GM04503 (cell line): Measurements from ENCODE around the gene SLC8B1.

ENCODE experiments used
- DNase-seq: peaks from one replicate; pipeline ENCODE4 v3.0.0-alpha.2; 2012; ENCODE audit warnings: low read depth

The SLC8B1 gene

DNA sequence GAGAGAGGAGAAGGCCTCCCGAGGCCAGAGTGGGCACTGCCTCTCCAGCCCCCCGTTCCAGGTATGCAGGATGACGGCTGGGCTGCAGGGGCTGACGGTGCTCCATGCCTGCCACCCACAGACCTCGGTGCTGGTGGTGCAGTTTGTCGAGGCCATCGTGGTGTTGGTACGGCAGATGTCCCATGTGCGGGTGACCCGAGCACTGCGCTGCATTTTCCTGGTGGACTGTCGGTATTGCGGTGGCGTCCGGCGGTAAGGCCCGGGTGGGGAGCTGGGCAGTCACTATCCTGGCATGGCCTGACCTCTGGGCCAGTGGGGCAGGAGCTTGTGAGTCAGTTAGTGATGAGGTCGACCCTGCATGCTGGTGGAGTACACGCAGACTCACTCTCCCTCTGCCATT, 66.3 kb downstream of the SLC8B1 start:
- no peak for DNase-seq

DNA sequence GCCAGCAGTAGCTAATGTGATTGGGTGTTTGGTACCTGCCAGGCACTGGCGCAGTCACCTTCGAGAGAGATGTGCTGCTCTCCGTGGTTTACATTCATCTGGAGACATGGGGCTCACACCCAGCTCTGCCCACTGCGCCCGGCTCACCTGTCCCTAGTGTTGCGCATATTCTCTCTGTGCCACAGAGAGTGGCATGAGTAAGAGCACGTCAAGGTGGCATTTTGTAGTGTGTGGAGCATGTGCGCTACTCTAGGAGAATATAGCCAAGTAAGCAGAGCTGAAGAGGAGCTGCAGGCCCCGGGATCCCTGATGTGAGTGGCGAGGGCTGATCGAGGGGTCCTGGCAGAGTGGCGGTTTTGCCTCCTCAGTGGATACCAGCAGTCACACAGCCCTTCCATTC, 66.8 kb downstream of the SLC8B1 start:
- no peak for DNase-seq

DNA sequence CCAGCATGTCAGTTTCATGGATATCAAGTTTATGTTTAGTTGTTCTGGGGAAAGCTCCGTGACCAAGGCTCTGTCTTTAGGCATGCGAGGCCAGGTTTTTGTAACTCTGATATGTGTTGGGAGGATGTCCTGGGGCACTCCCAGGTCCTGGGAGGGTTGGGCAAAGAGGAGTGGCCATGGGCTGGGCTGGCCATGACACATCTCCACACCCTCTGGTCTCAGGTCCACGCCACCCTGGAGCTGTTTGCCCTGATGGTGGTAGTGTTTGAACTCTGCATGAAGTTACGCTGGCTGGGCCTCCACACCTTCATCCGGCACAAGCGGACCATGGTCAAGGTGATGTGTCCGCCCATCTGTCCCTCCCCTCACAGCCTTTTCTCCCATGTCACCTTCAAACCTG, 67.3 kb downstream of the SLC8B1 start:
- no peak for DNase-seq

DNA sequence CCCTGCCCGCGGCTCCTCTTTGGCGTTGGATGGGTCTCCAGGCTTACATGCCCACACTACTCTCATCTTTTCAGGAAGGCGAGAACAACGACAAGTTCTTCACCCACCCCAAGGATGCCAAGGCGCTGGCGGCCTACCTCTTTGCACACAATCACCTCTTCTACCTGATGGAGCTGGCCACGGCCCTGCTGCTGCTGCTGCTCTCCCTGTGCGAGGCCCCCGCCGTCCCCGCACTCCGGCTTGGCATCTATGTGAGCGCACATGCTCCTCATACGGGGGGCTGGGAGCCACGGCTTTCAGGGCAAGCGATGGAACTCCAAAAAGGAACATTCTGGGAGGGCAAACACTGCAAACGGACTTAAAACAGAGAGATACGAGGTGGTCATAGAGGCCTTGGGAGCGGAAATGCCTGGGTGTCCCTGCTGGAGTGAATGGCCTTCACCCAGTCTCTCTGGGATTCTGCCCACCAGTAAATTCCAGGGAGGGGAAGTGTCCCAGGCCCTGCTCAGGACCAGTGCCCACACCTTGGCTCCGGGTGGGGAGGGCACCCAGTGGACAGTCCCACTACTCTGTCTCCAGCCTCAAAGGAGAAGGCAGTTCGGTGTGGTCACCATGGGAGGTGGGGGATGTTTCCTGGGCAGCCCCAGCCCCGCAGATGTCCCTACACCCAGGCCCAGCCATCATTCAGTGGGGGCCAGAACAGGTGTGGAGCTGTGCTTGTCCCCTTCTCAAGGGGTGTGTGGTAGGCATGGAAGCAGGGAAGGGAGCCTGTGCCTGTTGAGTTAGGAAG, 68.6 kb downstream of the SLC8B1 start:
- no peak for DNase-seq

DNA sequence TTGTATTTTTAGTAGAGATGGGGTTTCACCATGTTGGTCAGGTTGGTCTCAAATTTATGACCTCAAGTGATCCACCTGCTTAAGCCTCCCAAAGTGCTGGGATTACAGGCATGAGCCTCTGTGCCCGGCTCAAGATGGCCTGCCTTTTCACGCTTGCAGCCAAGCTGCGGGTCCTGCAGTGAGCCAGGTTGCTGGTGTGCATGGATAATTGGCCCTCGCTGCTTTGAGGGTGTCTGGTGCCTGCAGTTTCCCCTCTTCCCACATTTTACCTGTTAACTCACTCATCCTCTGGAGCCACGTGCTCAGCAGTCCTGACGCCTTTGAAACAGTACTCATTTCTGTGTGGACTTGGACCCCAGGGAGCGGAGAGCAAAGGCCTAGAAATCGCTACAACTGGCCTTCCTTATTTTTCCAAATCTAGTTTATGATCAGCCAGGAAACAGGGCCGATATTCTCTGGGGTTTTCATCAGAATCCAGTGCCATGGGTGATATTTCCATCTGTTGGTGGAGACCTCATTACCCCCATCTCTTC, 71.4 kb downstream of the SLC8B1 start:
- DNase-seq = no peak

DNA sequence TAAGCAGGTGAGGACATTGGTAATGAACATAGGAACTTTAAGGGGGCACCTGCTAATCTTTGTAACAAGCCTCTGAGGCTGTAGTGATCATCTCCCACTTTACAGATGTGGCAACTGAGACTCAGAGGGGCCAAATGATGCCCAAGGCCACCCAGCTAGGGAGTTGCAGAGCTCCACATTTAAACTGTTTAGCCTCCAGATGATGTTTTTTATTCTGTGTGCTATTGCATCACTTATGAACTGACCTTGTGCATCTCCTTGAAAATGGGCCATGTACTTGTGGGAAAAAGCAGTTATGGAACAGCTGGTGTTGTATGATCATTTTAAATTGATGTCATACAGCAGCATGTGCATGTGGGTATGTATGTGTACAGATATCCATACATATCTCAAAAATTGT, 72.2 kb downstream of the SLC8B1 start:
- no peak for DNase-seq

DNA sequence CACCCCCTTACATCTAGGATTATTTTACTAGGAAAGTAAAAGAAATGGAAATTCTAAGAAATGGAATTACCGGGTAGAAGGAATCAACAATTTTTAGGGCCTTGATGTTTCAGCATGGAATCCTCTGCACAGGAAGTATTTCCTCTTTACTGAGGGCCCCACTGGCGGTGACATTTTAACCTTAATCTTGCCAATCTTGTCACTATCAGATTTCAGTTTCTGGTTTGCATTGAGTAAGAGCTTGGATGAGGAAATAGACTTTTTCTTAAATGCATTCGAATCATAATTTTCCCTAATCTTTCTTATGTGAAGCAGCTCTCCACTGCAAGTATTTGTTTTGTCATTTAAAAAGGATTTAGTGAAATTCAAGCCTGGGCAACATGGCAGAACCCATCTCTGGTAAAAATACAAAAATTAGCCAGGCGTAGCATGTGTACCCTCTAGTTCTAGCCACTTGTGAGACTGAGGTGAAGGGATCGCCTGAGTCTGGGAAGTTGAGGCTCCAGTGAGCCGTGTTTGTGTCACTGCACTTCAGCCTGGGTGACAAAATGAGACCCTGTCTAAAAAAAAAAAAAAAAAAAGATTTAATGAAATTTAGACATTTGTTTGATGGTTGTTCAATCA, 73.0 kb downstream of the SLC8B1 start:
- DNase-seq = no peak

DNA sequence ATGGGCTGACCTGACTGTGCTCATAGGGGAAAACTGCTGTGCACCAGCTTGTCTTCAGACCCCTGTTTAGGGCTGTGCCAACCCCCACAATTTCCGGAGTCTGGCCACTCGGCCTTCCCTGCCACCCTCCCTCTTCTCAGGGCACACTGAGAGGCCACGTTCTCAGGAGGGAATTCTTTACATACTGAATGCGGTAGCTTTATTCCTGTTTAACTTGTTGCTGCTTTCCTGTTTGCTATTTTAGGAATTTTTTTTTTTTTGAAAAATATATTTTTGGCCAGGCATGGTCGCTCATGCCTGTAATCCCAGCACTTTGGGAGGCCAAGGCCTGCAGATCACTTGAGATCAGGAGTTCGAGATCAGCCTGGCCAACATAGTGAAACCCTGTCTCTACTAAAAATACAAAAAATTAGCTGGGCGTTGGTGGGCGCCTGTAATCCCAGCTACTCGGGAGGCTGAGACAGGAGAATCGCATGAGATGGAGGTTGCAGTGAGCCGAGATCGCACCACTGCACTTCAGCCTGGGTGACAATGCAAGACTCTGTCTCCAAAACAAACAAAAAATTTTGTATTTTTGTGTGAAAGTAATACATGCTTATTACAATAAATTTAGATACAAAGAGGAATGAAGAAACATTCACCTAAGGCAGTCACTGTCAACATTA, 74.1 kb downstream of the SLC8B1 start:
- no peak for DNase-seq

DNA sequence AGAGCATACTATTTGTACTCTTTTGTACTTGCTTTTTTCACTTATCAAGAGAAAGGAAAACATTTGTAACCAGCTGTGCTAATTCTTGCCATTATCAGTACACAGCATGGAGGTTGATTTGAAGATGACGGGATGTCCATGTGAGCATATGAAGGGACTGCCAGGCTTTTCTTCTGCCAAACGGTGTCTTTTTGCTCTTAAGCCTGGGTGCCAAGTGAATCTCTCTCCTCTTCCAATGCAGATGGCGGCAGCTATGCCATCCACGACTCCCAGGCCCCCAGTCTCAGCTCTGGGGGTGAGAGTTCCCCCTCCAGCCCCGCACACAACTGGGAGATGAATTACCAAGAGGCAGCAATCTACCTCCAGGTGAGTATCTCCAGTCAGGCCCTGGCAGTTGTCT, 74.8 kb downstream of the SLC8B1 start:
- no peak for DNase-seq

DNA sequence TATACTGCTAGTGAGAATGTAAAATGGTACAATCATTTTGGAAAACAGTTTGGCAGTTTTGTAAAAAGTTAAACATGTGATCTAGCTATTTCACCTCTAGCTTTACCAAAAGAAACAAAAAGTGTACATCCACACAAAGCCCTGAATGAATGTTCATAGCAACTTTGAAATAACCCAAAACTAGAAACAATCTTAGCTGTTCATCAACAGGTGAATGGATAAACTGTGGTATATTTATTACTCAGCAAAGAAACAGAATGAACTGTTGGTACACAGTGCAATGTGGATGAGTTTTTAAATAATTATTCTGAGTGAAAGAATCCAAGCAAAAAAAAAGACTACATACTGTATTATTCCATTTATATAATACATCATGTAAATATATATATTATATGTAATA, 77.3 kb downstream of the SLC8B1 start:
- no peak for DNase-seq

DNA sequence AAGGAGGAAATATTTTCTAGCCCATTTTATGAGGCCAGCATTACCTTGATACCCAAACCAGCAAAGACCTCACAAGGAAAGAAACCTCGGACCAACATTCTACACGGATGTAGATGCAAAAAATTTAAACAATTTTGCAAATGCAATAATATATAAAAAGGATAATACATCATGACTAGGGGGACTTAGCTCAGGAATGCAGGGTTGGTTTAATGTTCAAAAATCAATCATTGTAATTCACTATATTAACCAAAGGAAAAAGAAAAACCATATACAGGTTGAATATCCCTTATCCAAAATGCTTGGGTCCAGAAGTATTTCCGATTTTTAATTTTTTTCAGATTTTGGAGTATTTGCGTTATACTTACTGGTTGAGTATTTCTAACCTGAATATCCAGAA, 80.6 kb downstream of the SLC8B1 start:
- no peak for DNase-seq

DNA sequence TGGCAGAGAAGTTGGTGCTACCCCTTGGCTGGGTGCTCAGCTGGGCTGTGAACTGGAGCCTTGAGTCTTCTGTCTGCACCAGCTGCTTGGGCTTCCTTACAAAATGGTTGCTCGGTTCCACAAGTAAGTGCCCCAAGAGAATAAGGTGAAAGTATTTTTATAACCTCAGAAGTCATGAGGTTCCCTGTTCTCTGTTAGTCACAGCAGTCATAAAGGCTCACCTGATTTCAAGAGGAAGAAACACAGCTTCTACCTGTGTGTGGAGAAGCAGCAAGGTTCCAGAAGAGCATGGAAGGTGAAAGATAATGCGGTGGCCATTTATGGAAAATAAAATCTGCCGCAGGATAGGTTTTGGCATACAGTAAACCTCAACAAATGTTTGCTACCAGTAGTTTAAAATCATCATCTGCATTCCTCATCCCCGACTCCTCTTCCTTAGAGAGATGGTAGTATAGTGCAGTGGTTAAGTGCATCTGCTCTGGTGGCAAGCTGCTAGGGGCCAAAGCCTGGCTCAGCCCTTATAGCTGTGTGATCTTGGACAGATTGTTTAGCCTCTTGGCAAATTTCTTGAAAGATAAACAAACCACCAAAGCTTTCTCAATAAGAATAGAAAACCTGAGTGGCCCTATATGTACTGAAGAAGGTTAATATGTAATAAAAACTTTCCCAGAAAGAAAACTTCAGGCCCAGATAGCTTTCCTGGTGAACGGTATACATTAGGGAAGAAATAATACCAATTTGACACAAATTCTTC, 81.2 kb downstream of the SLC8B1 start:
- DNase-seq = no peak

DNA sequence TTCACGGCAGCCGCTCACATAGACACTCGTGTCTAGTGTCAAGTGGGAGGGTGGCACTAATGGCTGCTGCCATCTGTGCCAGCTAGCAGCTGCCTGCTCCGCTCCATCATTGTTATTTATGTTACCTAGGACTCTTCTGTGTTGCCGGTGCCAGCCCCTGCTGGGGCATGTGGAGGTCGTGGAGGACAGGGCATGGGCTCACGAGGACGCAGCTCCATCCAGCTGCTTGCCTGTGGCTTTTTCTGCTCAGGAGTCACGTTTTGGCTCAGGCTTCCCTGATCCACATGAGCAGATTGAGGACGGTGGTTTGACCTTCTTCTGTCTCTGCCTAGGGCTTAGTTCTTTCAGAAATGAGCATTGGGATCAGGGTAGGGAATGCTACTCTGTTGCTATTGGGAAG, 82.4 kb downstream of the SLC8B1 start:
- no peak for DNase-seq

DNA sequence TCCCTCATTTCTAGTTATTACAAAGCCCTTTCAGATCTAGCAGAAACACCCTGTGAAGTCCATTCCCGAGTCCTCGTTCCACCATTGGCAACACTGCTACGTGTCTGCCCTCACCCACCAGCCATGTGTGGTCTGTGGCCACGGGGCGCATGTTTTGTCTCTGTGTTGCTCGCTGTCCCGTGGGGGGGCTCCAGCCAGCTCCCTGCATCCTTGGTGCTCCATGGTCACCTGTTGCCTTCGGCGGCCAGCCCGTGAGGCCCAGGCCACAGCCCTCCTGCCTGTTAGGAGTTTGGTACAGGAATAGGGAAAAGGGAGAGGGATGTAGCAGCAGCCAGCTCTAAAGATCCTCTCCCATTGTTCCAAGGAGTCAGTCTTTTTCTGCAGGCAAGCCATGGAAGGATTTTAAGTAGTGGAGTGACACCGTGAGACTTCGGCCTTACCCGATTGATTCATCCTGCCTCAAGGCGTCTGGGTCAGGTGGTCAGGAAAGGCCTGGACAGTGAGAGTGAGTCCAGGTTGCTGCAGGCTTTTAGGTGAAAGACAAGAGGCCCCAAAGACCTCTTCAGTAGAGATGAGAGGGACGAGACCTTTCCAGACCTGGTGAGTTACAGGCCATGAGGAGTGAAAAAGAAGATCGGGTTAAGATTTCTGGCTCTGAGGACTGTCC, 83.4 kb downstream of the SLC8B1 start:
- DNase-seq = no peak

DNA sequence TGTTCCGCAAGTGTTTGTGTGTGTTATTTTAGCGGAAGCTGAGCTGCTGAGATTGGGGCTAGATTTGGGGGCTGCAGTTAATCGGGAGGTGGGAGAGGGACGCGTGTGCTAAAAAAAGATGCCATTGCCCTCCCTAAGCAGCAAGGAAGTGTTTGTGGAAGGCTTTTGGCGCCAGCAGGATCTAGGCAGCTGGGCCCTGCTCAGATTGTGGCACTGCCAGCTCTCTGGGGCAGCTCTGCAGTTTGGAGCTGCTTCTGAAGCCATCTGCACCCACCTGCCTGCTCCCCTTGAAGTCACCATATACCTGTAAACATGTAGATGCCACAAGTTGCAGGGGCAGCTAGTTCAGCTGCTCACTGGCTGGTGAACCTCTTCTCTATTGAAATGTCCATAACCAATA, 84.9 kb downstream of the SLC8B1 start:
- no peak for DNase-seq

DNA sequence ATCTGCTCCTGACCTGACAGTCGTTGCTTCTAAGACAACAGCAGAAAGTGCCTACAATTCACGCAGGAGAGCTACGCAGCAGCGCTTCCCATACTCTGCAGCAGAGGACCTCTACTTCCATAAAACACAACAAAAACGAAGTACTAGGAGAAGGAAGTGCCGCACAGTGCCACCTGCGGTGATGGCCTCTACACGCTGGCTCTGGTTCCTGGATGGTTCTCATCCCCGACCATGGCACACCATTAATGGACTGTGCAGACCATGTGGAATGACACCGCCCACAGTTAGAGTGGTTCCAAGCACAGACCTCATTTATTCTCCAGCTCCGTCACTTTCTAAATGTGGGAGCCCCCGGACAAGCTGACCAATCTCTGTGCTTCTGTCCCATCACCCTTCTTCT, 85.4 kb downstream of the SLC8B1 start:
- no peak for DNase-seq

DNA sequence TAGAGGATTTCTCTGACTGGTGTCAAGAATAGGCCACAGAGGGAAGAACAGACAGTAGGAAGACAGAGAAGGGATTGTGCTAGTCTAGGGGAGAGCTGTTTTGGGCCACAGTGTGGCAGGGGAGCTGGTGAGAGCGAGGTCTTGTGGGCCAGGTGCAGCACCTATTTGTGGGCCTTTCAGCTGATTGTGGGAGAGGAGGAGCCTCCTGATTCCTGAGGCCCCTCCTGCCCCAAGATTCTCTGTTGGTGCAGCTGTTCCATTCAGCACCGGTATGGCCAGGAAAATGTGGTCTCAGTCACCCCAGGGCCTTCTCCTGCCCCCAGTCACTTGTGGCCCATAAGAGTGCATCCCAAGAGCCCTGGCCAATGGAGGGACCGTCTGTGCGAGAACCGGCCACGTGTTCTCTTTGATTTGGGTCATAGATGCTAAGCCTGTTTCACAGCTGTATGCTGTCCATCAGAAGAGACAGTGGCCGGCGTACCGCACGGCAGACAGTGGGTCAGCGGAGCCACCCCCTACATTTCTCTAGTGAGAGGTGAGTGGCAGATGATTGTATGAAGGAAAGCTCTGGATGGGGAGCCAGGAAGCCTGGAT, 86.0 kb downstream of the SLC8B1 start:
- DNase-seq = no peak
